DOHH2 (cell line): ENCODE data around the gene BSPH1.
"Not testable (repeated sequence)": the region's sequence is repeated elsewhere in the genome, so short reads cannot be mapped to it uniquely, and the experiment has no call there.

Experiments used
- CTCF ChIP-seq: fragments of 200-600 bp; sonication (generic); IDR thresholded peaks from one replicate; pipeline ENCODE4 v1.5.1; 2014; ENCODE audit warnings: antibody characterized with exemption, mild to moderate bottlenecking, low read depth, low read length; ENCODE audit not compliant: poor library complexity, severe bottlenecking
- EZH2phosphoT487 ChIP-seq: fragments of 200-600 bp; sonication (generic); IDR thresholded peaks from 2 replicates; pipeline ENCODE4 v1.6.1; 2017; ENCODE audit warnings: borderline replicate concordance, mild to moderate bottlenecking, antibody characterized with exemption, low read length, moderate library complexity, mixed read lengths

GRCh38 chr19:47920107-47920506 lies 71.9 kb downstream of the BSPH1 start:
- not testable (repeated sequence) for TF ChIP-seq EZH2phosphoT487, CTCF
